GM19351 (cell line): Measurements from ENCODE around the gene PARP8.
"Not testable (repeated sequence)": the region's sequence is repeated elsewhere in the genome, so short reads cannot be mapped to it uniquely, and the experiment has no call there.

Source experiments
- ATAC-seq: cut with Tn5 transposase; IDR thresholded peaks from one replicate; pipeline ENCODE4 v1.9.1; 2021; ENCODE audit warnings: mild to moderate bottlenecking, moderate library complexity; ENCODE audit not compliant: unreplicated experiment

Gene PARP8, protein sequence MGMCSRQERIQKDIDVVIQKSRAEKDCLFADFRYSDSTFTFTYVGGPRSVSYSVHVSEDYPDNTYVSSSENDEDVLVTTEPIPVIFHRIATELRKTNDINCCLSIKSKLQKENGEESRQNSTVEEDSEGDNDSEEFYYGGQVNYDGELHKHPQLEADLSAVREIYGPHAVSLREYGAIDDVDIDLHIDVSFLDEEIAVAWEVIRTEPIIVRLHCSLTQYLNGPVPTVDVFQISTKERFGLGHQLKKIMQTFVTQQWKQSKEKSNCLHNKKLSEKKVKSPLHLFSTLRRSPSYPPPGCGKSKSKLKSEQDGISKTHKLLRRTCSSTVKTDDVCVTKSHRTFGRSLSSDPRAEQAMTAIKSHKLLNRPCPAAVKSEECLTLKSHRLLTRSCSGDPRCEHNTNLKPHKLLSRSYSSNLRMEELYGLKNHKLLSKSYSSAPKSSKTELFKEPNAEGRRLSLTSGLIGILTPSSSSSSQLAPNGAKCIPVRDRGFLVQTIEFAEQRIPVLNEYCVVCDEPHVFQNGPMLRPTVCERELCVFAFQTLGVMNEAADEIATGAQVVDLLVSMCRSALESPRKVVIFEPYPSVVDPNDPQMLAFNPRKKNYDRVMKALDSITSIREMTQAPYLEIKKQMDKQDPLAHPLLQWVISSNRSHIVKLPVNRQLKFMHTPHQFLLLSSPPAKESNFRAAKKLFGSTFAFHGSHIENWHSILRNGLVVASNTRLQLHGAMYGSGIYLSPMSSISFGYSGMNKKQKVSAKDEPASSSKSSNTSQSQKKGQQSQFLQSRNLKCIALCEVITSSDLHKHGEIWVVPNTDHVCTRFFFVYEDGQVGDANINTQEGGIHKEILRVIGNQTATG

DNA sequence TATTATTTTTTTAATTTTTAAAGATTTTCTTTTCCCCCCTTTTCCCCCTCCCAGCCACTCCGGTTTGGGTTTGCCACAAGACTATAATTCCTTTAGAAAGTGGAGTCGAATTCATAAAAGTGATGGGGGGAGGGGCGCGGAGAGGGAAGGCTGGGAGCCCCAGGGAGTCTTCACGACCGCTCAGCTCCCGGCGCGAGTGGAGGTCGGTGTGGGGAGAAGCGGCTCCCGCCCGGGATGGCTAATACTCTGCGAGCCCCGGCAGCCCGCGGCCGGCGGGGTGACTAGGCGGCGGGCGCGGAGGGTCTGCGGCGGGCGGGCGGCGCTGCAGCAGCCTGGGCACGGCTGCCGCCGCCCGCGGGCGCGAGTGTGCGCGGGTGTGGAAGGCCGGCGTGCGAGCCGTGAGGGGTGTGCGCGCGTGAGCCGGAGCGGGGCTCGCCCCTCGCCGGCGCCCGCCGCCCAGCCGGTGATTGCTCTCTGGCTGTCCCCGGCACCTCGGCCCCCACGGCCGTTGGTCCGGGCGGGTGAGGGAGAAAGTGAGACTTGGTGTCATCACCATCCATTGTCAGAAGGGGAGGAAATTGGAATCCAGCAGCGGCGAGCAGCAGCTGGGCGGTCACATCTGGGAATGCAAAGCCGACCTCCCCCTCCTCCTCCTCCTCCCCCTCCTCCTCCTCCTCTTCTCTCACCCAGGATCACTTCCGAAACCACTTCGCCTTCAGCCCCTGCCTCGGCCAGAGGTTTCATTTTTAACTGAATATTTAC, at the start of gene PARP8:
PARP8 (plus strand) TSS at position 377 of the 762 bp plus-strand sequence. CDS start 459 bp downstream, outside the sequence.
- ATAC-seq: peak; percentile 44

DNA sequence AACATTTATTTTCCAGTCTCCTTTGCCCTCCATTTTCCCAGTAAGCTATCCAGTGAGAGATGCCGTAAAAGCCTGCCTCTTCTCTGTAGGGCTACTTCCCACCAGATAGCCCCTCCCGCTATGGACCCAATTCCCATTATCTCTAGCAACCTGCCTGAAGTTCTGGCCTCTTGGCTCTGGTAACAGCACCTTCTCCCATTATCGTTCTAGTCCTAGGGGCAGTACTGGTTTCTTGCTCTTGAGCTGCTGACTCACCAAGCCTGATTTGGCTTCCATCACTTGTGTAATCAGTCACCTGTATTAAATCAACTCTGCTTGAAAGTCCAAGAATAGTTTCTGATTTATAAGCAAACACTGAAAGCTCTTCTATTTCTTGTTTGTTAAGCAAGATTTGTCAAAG, 42.8 kb upstream of the PARP8 start:
- ATAC-seq: no peak

DNA sequence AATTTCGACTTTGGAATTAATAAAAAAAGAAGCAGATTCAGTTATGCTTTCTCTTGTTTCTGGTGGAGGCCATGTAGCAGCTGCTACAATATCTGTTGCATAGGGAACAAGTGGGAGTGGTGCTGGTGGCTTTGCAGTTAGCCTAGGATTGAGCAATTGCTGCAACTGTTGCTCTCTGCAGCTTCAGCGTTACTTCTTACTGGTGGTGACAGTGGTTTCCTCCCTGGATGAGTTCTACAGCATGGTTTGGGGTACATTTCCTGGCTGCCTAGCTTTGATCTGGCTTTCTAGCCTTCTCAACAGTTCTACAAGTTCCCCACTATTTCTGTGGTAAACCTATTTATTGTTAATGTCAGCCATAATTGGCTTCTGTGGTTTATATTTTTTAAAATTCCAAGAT, 31.6 kb upstream of the PARP8 start:
- not testable (repeated sequence) for ATAC-seq

DNA sequence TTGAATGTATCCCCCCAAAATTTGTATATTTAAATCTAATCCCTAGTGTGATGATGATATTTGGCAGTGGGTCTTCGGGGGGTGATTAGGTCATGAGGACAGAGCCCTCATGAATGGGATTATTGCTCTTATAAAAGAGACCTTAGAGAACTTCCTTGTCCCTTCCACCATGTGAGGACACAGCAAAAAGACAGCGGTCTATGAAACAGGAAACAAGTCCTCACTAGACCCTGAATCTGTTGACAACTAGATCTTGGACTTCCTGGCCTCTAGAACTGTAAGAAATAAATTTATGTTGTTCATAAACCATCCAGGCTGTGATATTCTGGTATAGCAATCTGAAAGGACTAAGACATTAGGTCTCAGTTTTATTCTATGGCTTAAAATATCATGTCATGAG, 28.9 kb upstream of the PARP8 start:
- not testable (repeated sequence) for ATAC-seq

DNA sequence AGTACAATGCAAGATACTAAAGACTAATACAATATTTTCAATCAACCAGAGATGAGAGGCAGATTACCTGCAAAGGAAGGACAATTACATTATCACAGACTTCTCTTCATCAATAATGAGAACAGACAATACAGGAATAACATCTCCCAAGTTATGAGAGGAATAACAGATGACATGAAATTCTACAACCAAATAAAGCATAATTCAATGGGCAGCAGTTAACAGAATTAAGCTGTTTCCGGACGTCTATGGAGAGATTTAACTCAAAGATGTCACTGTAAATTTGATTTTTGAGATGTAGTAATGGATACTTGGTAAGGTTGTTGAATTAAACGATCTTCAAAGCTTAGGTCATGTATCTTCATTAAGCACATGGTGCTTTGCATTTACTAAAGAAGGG, 19.8 kb upstream of the PARP8 start:
- ATAC-seq: no peak

DNA sequence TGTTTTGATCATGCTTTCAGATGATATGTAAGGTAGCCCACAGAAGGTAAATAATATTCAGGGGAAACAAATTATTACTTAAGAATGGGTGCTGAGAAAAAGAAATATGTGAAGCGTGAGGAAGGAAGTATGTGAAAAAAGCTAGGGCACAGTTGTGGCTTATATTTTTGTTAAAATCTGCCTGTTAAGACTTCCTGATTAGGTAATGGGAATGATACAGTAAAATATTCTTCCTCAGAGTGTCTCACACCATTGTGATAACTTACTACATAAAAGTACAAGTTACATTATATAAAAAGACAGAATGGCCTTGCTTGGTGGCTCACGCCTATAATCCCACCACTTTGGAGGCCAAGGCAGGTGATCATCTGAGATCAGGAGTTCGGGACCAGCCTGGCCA, 18.7 kb upstream of the PARP8 start:
- ATAC-seq: no peak

DNA sequence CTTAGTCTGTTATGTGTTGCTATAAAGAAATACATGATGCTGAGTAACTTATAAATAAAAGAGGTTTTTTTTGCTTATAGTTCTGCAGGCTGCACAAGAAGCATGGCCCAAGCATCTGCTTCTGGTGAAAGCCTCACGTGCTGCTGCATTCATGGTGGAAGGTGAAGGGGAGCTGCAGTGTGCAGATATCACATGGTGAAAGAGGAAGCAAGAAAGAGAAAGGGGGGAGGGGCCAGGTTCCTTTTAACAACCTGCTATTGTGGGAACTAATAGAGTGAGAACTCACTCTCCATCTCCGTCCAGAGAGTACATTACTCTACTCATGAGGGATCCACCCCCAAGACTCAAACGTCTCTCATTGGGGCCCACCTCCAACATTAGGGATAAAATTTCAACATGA, 12.5 kb upstream of the PARP8 start:
- peak; percentile 99 for ATAC-seq

DNA sequence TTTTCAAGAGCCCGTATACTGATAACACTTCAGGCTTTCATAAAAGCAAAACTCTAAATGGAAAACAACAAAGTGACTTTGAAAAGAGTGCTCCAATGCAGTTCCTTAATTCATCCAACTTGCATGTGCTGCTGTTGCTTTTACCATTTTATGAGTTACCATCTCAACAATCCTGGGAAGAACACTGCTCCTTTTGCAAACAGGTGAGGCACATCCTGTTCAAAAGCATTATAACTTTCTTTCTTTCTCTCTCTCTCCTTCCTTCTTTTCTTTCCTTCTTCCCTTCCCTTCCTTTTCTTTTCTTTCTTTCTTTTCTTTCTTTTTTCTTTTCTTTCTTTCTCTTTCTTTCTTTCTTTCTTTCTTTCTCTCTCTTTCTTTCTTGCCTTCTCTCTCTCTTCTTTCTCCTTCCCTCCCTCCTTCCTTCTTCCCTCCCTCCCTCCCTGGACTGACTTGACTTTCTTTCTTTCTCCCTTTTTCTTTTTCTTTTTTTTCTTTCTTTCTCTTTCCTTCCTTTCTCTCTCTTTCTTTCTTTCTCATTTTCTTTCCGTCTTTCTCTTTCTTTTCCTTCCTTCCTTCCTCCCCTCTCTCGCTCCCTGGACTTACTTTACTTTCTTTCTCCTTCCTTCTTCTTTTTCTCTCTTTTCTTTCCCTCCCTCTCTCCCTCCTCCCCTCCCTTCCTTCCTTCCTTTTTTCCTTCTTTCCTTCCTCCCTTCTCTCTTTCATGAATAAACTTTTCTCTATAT, 11.2 kb upstream of the PARP8 start:
- ATAC-seq: no peak

DNA sequence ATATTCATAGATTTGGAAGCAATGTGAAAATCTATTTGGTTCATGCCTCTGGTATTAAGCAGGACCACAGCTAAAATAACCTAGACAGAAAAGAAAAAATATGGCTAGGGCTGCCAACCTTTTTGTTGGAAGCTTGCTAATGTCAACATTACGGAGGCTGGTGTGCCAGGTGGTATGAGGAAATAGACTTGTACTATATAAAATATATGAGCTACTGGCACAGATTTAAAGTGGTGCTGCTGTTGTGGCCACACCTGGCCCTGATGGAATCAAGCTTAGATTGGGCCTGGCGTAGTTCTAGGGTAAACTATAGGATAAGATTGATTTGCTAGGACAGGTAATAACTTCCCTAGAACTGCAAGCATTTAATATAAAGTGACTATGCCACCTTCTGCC, 10.6 kb upstream of the PARP8 start:
- ATAC-seq: no peak

DNA sequence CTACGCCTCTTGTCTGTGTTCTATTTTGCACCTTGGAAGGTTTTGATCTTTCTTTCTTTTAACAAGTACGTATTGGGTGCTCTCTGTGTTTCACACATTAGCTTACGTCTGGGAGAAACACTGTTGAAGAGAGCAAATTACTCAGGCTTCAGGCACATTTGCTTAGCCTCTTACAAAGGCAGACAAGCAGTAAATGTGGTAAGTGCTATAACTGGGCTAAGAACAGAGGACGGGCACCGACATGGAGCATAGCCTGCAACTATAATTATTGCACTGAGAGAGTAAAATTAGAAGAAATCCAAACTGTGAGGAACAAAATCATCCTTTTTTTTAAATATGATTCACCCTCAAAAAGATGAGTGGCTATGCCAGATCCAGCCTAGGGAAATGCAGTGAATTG, 9.4 kb upstream of the PARP8 start:
- ATAC-seq: no peak

DNA sequence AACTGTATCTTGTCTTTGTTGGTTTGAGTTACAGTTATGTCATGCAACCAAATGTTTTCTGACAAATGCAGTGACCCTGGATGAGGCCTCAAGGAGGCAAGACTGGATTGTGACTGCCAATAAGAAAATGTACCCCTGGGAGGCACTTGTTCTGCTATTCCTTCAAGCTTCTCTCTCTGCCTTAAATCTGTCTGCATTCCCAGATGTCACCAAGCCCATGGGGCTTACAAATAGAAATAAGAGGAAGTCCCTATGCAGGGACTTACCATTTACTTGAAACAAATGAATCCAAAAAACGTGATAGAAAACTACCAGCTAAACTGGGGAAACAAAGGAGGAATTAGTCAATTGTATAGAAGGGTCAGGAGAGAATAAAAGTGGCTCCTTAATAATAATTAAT, 8.2 kb upstream of the PARP8 start:
- ATAC-seq: no peak

DNA sequence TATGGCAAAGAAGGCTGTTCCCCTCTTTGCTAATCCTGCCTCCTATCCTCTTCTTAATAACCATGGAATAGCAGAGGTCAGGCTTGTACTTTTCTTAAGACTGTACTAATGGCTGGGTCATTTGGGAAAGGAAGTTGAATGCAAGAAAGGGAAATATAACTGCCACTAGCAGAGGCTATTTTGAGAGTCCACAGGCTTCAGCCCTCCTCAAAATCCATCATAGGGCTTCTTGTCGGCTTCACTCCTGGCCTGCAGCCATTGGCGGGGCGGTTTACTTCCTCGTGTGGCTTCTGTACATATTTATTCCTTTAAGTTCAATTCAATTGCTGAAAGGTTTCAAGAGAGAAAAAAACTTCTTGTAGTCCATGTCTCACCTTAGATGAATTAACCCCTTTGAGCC, 2.8 kb upstream of the PARP8 start:
- no peak for ATAC-seq

DNA sequence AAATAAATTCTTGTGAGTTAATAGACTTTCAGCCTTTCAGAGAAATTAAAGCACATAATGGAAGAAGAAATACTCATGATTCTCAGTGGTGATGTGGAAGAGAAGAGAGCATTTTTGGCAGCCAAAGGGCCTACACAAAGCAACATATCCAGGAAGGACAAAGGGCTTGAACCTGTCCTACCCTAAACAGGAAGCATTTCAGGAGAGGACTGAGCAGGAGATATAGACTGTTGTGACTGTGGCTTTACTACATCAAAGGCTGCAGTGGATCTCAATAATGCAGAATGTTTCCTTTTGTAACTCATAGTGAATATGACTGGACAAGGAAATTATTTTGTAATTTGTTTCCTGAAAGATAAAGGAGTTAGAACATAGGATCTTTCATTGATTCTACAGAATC, 1.3 kb upstream of the PARP8 start:
- no peak for ATAC-seq

DNA sequence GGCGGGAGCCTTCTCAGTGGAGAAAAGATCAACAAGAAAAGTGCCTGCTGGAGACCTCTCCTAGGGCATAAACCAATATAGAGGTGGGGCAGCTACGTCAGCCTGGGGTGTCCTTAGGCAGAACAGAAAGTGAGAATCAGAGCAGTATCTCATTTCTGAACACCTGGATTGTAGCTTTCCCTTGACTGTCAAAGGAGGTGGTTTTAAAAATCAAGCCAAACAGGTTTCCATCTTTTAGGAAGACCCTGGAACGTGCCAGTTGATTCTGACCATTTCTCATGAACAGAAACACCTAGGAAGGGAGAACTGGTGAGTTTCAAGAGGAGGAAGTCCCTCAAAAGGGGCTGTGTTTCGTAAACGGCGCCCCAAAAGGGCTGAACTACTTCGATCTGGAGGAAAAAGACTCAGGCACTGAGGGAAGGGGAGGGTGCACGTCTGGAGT, 655 bp upstream of the PARP8 start:
- ATAC-seq: not testable (repeated sequence)

DNA sequence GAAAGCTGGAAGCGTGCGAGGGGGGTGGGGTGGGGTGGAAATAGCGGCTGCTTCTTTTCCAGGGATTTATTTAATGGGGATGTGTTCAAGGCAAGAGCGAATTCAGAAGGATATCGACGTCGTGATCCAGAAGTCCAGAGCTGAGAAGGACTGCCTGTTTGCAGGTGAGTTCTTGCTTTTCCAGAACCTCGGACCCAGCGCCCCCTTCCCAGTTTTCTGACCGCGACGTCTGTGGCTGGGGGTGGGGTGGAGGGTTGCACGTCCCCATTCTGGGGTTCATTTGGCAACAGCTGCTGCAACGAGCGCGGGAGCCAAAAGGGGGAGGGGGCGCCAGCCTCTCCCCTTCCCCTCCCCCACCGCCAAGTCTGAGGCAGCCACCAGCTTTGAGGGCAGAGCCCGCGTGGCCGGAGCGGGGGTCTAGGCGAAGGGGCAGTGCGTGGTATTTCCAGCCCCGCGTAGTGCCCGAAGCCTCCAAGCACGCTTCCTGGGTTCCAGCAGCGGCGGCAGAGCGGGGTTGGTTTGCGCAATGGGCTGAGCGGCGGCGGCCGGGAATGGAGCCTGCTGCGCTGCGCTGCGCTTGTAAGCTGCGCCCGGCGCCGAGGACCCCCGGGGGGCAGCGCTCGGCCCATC, 701 bp downstream of the PARP8 start:
- peak; percentile 42 for ATAC-seq

DNA sequence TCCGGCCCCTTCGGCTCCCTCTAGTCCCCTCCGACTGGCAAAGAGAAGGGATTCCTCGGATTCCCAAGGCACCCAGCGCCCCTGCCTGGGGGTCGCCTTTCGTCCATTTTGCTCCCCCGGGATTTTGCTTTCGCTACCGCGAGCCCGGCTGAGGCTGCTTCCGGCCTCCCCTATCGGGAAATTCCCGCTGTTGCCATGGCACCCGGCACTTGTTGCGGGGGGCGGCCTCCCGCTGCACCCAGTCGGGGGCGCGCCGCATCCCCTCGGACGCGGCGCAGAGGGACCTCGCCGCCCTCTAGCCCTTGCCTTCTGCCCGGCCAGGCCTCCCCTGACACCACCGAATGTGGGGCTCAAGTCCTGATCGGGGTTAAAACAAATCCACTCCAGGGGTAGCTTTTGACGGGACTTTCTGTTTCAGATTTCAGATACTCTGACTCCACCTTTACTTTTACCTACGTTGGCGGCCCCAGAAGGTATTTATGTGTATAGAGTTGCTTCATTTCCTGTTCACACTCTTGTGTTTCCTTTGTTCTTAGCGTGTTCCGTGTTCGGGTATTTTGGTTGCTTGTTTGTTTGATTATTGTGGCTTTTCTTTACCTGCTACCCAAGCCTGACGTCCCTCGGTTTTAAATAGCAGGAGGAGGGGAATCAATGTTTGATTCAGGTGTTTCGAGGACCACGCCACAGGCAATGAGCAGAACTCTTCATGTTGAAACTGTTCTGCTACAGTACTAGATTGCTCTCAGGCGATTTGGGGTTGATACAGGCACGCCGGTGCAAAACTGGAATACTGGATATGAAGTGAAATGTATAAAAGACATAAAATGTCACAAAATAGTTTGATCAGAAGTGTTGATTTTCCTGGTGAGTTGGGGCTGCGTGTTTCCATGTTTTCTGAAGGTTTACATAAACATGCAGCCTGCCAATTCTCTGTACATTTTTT, 1.5 kb downstream of the PARP8 start:
- peak; percentile 84 for ATAC-seq

DNA sequence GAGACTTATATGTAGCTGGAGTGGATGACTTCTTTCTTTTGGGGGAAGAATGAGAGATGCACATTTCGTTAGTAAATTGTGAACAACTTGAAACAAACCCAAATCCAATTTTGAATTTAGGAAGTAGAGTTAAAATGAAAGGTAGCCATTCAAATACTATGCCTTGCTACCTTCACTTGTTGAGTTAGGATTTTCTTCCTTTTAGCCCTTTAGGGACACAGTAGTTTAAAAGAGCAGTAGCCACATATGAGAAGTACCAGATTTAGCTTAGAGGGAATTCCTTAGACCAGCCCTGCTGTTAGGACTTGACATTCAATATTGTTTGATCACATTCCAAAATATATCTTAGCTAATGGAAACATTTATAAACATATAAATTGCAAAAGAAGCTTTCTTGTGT, 2.2 kb downstream of the PARP8 start:
- not testable (repeated sequence) for ATAC-seq

DNA sequence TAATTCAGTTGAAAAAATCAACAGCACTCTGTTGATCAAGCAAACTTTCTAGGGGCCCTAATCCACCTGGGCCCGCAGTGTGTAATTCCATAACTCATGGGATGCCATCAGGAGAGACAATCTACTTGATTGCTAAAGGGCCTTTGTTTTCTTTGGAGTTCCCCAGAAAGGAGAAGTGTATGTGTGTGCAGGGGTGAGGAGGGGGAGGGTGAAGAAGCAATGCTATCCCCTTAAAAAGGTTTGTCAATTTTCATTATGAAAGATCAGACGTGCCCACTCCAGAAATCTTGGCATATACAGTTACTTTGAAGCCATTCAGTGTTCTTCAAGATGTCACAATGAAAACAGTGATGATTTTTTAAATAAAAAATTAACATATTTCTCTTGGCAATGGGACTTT, 6.2 kb downstream of the PARP8 start:
- ATAC-seq: no peak

DNA sequence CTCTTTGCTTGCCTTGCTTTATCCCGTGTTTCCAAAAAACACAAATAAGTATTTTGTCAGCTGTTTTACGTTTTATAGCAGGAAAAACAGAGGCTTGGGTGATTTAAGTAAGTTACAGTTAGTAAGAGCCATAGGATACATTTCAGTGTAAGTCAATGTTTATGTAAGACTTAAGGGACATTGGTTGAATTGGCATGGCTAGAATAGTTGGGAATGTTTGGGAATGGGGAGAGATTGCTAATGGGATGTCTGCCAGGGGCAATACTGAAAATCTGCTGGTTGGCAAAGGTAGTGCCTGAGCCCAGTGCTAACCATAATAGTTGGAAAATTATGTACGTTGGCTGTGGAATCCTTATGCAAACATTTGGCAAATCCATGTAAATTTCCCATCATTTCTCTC, 7.0 kb downstream of the PARP8 start:
- not testable (repeated sequence) for ATAC-seq
